GM19240 (cell line): ENCODE measurements around the gene TPRG1L.
A peak's percentile ranks its signal among the peaks of the same experiment; 100 is the strongest.
"Not testable (repeated sequence)": the region's sequence is repeated elsewhere in the genome, so short reads cannot be mapped to it uniquely, and the experiment has no call there.

Experiments
- DNase-seq: peaks from one replicate; pipeline ENCODE4 v3.0.0; 2011; ENCODE audit warnings: low spot score; ENCODE audit not compliant: insufficient read length

TPRG1L gene

DNA sequence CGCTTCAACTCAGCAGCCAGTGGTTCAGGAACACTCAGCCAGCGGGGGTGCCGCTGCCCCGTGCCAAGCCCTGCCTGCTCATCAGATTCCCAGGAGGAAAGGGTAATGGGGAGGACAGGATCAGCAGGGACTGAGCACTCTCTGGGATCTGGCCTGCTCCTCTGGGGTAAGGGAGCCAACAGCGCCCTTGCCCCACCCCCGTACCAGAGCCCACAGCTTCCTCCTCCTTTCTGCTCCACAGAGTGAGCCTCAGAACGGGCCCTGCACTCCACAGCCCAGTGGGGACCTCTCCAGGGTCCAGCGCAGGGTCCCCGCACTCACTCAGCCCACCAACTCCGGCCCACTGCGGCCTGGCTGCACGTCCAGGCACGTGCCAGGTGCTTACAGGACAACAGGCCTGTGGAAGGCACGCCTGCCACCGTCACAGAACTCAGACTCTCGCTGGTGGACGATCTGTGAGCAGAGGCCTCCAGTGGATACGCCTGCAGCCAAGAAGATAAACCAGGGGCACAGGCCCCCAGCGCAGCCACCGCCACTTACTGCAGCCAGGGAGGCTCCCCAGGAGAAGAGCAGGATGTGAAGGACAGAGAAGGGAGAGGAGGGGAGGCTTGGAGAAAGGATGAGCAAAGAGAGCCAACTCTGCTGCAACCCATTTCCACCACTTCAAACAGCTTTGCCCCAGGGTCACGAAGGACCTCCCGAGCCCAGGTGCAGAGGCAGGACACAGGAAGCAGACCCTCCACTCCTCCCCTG is 15.6 kb upstream of the TPRG1L start:
- no peak for DNase-seq

DNA sequence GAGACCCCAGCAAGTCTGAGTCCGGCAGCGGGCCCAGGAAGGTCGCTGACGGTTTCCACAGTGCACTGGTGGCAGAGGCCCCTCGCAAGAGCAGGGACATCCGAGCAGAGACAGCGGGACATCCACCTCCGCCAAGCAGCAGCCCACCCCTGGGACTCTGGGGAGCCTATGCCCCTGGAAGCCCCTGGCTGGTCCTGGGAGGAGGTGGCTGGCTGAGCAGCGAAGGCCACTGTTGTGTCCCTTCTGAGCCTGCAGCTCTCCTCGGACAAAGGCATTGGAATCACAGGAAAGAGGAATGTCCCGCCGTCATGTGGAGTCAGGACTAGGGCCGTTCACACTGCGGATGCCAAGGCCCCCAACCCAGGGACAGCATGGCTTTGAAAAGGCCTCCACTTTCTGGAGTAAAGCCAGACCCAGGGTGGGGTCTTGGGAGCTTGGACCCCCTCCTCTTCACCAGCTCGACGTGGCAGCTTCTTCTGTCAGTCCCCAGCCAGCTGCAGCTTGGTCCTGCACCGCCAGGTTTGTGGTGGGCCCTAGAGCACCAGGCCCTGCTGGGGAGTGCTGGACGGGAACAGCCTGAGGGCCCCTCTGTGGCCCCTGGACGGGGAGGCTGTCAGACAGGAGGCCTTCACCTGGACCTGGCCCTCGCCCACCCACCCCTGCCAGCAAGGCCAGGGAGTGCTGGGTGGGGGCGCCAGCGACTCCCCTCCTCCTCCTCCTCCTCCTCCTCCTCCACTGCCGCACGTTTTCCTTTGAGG is 14.9 kb upstream of the TPRG1L start:
- no peak for DNase-seq

DNA sequence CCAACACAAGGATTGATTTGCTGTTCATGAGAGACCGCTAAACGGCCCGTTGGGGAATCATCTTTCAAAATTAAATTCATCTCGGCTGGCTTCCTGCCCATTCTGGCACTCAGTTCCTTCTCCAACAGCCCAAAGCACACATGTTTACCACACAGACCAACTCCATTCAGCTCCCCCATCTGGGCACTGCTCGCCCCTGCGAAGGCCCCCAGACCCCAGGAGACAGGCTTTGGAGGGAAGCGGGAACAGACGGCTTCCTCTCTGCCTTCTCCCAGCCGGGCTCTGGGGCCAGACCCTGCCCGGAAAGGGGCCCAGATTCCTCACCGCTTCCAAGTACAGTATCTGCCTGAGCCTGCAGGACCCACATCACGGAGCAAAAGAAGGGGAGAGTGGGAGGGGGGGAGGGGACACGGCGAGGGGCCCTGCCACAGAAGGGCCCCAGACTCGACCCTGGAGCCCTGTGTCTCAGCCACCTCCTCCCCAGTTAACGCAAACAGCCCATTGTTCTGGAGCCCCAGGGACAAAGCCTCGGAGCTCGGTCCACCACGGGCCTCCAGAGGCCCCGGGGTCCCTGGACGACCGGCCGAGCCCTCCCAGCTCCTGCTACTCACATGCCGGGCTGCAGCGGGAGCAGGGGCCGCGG is 14.2 kb upstream of the TPRG1L start:
- no peak for DNase-seq

DNA sequence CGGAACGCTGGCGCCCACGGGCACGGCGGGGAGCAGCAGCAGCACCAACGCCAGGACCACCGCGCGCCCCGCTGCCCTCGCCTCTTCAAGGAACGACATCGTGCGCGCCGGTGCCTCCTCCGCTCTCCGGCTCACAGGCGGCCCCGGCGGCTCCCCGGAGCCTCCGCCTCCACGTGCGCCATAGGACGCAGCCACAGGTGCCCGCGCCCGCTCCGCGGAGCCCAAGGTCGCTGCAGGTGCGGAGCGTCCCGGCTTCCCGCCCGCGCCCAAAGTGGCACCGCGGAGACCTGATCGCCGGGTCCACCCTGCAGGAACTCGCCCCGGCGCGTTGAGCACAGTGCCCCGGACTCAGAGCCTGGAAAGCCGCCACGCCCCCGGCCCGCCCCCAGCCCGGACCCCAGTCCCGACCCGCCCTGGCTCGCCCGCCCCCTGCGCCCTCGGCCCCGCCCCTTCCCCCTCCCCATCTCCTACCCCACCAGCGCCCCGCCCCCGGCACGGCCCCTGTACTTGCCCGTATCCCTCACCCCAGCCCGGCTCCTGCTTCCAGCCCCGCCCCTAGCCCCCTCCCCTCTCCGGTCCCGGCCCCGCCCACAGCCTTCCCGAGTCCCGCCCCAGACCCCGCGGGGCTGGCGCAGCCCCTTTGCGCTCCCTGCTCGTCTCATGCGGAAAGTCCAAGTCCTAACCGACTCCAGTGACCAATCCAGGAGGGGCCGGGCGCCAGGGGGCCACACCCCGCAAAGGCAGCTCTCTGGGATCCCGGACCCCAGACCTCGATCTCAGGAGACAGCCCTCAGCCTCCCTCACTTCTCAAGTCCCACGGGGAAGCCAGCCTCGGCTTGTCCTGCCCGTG is 13.4 kb upstream of the TPRG1L start, which contains the start of gene MEGF6:
TSS of gene MEGF6 (minus strand) at position 339 of the 850 bp plus-strand sequence. CDS start at position 99, 240 bp downstream.
- no peak for DNase-seq

GRCh38 chr1:3612123-3612522 is 12.7 kb upstream of the TPRG1L start:
- no peak for DNase-seq

DNA sequence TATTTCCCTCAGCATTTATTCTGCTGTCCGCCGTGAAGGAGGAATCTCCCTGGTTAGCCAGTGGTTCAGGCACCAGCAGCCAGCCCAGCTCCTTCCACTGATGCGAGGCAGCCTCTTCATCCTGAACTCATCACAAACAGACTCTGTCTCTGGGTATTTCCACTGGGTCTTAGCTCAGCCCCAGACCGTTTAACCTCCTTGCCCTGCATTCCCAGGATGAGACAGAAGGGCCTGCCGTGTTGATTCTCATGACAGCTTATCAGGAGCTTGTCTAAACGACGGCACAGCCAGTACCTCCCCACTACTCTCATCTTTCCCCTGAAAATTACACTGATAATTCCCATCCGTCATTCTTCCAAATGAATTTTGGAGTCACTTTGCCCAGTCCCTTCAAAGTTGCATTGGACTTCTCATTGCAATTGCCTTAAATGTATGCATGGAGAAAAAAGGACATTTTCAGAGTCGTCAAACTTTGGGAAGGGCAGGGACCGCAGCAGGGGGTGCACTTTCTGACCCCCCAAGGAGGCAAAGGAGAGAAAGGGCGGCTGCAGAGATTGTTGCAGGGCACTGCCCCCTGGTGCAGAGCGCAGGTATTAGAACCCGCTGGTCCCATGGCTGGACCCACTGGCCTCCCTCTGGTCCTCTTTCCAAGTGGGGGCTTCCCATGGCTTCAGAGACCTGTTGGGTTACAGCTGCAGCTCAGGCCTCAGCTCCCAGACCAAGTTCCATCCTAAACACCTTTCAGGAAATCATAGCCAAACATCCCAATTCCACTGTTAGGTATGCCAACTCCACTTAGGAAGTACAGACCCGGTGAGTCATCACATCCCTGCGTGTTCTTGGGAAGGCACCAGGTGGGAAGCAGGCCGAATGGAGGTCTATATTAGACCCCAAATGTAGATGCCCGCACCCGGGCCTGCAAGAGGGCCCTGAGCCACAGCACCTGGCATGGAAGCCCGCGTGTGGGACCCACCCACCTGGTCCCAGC is 9.8 kb upstream of the TPRG1L start:
- DNase-seq, result no peak

- DNase-seq, result no peak
These were observed 8.0 kb upstream of the TPRG1L start for GRCh38 chr1:3616861-3617260.

GRCh38 chr1:3617806-3618345 is 6.9 kb upstream of the TPRG1L start:
- DNase-seq, result no peak

DNA sequence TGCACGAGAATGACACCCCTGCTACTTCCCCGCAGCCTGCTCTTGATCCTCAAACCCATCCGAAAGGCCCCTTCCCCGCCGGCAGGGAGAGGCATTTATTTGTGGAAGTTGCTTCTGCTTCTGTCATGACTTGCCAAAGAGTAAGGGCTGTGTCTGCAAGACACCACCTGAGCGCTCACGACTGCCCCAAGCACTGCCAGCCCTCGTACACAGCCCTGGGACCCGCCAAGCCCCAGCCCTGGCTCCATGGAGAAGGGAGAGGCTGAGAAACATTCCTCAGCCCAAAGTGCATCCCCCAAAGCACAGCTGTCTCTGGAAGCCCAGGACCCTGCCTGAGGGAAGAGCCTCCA is 6.3 kb upstream of the TPRG1L start:
- no peak for DNase-seq

DNA sequence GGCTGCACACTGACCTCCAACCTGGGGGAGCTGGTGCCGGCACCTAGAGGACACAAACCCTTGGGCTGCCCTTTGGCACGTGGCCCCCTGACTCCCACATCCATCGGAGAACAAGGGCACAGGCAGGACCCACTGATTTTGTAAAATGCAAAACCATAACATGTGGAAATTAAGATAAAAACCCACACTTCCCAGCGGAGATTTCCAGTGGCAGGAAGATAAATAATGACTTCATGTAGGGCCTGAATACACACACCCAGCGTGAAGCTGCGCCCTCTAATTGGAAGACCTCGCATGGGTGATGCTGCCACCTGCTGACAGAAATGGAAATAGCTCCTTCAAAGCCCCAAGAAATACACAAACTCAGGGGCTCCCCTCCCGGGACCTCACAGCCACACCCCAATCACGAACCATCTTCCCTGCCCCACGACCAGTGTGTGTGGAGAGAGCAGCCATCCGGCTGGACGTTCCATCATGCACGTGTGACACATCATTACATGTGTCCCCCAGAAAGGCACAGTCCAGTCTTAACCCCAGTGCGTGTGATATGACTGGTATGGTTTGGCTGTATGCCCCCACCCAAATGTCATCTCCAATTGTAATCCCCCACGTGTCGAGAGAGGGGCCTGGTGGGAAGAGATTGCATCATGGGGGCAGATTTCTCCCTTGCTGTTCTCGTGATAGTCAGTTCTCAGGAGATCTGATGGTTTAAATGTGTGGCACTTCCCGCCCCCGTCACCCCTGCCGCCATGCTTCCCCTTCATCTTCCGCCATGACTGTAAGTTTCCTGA is 5.7 kb upstream of the TPRG1L start:
- peak; percentile 69 for DNase-seq

GRCh38 chr1:3620708-3621107 is 4.1 kb upstream of the TPRG1L start:
- no peak for DNase-seq

GRCh38 chr1:3621151-3621671 is 3.6 kb upstream of the TPRG1L start:
- DNase-seq, result not testable (repeated sequence)

GRCh38 chr1:3622102-3622501 is 2.7 kb upstream of the TPRG1L start:
- not testable (repeated sequence) for DNase-seq

GRCh38 chr1:3623441-3624199 is 1.2 kb upstream of the TPRG1L start:
- no peak for DNase-seq

GRCh38 chr1:3625151-3625907 is 514 bp downstream of the TPRG1L start:
- no peak for DNase-seq

DNA sequence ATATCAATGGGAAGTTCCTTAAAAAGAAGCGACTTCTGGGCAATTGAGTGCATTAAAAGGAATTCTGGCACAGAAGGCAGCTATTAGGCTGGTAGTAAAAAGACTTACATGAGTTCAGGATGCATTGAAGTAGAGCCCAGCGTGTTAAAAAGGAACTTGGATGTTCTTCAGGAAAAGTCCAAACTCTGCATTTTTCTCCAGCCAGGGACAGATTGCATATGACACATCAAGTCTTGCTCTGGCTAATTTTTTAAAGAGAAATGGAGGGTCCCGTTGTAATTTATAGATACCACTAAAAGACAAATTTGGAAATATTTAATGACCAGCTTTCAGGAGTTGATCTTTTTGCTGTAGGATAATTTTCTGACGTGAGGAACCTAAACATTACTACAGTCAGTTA is 1.2 kb downstream of the TPRG1L start:
- DNase-seq, result no peak

DNA sequence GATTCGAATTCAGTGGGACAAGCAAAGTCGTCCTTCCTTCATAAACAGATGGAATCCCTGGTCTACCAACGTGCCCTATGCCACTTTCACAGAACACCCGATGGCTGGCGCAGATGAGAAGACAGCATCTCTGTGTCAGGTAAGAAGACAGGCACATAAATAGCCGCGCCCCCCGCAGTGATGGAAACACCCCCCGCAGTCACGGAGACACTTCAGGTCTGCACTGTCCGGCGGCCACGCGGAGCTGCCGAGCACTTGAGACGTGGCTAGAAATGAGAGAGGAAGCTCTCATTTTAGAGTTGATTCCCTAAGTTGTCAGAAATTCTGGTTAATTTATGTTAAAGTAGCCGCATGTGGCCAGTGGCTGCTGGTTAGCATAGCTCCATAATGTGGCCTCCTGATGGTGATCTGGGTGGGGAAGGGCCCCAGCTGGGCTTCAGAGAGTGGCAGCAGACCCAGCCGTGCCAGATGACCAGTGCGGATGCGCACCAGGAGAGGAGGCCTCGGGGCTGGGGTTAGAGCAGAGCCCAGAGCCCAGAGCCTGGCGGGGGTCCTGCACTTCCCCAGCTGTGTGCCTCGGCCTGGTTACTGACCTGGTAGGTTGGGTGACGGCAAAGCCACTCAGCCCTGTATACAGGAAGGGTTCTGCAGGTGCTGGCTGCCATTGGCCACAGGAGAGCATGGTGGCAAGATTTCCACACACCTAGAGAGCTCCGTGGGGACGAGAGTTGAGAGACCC is 2.9 kb downstream of the TPRG1L start:
- no peak for DNase-seq
